Vagina (tissue), 2 donors: Measurements from ENCODE around the gene ST6GAL1.

Experiments
- CTCF ChIP-seq, 3 experiments: fragments of 450-650 bp in 2 of 3; fragments of 200-600 bp in 1 of 3; sonication (generic) in 1 of 3; IDR thresholded peaks; one replicate each; pipeline ENCODE4 v1.5.1; 2017 to 2019; ENCODE audit warnings: antibody characterized with exemption in 3 of 3, mild to moderate bottlenecking in 2 of 3, moderate library complexity in 2 of 3
- POLR2A ChIP-seq, 2 donors: fragments of 450-650 bp; IDR thresholded peaks; one replicate each; pipeline ENCODE4 v1.6.1; 2017; ENCODE audit warnings: antibody characterized with exemption in 2 of 2, mild to moderate bottlenecking in 2 of 2, moderate library complexity in 2 of 2
- POLR2AphosphoS5 ChIP-seq, 2 donors: sonication (generic); formaldehyde crosslinking; IDR thresholded peaks; one replicate each; pipeline ENCODE4 v1.9.0; 2017; ENCODE audit warnings: antibody characterized with exemption in 2 of 2, mild to moderate bottlenecking in 2 of 2, low read depth in 1 of 2; ENCODE audit not compliant: insufficient read depth in 1 of 2

DNA sequence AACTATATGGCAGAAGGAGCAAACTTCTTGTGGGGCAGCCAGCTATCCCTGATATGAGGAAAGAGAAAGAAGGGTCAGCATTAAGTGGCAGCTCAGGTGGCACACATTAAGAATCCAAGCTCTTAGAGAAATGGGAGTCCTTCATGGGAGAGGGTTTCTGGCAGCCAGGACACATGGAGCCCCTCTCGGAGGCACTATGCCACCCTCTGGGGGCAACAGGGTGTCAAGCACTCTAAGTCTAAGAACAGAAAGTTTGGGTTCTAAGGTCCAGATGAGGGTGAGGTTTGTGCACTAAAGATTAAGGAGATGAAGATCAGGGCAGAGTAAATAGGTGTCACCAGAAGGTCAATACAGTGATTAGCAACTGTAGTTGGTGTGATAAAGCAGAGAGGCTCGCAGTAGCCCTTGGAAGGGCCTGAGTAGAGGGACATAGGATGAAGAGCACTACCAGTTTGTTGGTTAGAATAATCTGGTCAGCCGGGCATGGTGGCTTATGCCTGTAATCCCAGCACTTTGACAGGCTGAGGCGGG lies 89.3 kb downstream of the ST6GAL1 start:
- TF ChIP-seq CTCF (IDR thresholded peaks at IDR 0.05) (no peak), POLR2A (IDR thresholded peaks at IDR 0.05) (no peak), POLR2AphosphoS5 (IDR thresholded peaks at IDR 0.05; ENCODE audit: insufficient read depth in 1 of 2, low read depth in 1 of 2) (no peak)
